ENCODE results near the gene MEGF11.
A peak's percentile ranks its signal among the peaks of the same experiment; 100 is the strongest.
"Not testable (repeated sequence)": the region's sequence is repeated elsewhere in the genome, so short reads cannot be mapped to it uniquely, and the experiment has no call there.

The MEGF11 gene

DNA sequence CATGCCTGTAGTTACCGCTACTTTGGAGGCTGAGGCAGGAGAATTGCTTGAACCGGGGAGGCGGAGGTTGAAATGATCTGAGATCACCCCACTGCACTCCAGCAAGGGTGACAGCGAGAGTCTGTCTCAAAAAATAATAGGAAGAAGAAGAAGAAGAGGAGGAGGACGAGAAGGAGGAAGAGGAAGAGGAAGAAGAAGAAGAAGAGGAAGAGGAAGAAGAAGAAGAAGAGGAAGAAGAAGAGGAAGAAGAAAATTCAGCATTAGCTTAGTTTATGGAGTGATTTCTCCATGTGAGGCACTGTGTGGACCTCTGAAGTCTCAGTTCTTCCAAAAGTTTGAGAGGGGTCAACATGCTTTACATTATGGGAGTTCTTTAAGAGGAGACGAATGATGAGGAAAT, 17.4 kb upstream of the MEGF11 start:
- DNase-seq, result no peak

DNA sequence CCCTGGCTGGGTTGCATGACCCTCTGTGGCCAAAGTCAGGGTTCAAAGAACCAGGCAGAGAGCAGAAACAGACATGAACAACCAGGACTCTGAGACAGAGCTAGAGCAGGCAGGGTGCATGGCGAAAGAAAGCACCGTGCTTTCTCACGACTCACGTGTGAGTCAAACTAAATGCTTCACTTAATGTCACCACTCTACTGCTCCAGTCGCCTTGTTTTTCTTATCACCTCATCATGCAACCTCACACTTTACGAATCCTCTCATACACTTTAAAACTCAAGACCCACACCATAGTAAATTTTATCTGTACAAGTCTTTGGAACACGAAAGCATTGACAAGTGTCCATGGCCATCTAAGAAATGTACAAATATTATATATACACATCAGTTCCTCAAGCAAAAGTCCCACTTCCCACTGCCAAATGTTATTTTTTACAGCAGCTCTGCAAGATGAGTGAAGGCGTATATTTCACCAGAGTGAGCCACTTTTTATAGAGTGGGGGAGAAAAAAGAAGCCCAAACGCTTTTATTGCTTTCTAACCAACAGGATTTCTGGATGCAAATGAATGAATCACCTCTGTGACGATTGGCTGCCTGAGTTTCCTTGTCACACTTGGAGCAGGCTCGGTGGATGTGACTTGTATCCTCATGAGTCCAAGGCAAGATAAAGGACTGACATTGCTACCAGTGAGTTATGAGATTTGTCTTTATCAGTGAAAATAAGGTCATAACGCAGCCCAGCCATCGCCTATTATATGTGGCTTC, 16.0 kb upstream of the MEGF11 start:
- peak; percentile 29 for DNase-seq

DNA sequence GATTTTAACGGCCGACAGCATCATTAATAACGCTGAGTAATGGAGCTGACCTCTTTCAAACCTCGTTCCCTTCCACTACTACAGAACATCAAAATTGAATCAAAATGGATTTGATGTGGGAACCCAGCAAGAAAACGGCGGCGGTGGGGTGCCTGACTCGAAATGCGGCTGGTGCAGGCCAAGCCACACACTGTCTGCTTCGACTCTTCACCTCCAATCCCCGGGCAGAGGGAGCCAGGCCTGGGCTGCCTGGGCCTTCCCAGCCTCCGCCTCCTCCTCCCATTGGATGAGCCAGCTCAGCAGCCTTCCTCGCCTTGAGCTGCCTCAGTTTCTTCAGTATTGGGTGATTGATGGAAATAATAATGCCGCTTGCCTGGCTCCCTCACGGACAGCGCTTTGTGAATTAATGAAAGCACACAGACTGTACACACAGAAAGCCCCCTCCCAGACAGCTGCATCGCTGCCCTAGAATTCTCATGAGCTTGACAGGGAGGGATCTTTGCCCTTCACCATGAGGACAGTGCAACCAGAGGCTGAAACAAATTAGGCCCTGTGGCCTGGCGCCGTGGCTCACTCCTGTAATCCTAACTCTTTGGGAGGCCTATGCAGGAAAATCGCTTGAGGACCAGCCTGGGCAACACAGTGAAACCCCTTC, 11.4 kb upstream of the MEGF11 start:
- DNase-seq, result no peak

DNA sequence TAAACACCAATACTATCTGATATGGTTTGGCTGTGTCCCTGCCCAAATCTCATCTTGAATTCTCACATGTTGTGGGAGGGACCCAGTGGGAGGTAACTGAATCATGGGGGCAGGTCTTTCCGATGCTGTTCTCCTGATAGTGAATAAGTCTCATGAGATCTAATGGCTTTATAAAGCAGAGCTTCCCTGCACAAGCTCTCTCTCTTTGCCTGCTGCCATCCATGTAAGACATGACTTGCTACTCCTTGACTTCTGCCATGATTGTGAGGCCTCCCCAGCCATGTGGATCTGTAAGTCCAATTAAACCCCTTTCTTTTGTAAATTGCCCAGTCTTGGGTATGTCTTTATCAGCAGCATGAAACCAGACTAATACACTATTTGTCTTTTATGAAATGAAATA, 9.3 kb upstream of the MEGF11 start:
- not testable (repeated sequence) for DNase-seq

DNA sequence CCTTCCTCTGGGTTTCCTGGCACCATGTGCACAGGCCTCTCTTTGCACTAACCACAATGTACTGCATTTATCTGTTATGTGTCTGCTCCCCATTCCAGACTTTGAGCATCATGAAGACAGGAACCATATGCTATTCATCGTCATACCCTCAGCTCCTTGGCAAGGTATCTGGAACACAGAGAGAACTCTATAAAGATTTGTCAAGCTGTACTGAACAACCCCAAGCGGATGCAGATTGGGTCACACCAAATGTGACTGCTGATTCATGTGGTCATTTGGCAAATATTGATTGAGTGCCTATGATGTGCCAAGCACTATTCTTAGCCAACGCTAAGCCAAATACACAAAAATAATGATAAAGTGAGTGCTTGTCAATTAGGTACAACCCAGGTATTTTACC, 7.5 kb upstream of the MEGF11 start:
- DNase-seq, result no peak

DNA sequence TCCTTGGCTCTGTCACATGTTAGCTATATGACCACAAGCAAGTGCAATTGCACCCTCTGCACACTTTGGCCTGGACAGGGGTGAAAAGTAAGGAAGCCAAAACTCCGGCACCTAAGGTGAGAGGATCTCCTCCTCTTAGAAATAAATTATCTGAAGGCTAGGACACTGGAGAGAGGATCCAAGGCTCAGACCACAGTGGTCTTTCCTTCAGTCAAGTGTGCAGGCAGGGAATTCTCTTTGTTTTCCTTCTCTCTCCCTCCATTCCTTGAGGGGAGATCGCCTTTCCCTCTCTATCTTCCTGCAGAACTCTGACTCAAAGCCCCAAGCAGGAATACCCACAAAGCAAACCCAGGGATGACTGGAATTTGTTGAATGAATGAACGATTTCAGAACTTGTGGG, 3.1 kb upstream of the MEGF11 start:
- no peak for DNase-seq

DNA sequence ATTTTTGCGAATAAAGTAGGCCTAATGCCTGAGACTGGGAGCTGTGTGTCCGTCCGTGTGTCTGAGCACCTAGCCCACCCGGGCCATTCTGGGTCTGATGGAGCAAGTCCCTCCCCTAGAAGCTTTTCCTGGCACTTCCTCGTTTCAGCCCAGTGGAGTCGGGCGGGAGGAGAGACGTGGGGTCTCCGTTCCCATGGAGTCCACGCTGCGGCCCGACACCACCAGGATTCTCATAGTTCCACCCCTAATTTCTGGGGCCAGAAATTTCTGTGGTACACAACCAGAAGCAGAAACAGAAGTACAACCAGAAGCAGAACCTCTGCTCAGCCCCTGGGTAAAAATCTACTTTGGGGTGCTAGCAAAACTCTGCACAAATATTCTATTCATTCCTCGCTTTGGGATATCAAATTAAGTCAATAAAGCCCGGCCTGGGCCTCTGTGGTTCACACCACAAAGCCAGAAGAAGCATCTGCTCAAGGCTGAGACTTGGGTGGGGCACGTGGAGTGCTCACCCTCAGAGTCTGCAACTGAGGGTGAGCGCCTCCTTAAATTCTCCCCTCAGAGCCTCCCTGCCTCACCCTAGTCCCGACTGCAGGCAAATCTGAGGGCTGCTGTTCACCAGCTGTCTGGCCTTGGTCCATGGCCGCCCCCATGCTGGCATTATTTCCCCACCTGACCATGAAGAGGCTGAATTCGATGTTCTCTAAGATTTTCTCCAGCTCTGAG, 1.6 kb upstream of the MEGF11 start:
- no peak for DNase-seq

DNA sequence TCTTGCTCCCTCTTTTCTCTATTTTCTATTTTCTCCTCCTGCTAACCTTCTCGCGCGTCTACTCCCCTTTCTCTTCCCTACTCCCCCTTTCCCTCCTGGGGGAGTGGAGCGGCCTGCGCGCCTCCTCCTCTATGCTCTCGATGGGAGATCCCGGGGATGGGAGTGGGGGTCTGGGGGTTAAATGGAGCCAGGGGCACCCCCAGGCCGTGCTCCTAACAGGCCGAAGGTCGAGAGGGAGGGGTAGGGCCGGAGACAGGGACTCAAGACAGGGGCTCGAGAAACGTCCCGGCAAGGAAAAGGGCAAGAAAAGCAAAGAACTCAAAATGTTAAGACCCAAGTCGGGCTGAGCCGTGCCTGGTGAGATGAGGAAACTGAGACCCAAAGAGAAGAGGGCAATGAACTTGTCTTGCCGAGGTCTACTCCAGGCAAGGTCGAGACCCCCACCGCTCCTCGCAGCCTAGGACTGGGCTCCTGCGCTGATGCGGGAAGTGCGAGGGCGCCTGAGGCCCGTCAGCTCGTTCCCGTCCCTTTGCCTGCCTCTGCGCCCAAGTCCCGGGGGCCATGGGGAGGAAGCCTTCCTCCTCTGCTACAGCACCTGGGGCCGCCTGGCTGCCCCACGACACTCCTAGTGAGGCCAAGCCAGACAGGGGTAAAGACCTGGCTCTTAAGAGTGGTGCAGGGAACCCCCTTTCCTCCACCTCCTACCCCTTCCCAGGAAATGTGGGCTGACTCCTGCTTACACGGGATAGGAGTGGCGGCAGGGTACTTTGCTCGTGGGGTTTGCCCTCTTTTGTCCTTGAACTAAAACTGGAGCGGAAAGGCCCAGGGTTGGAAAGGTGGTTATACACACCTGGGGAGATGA, 770 bp upstream of the MEGF11 start:
- no peak for DNase-seq

DNA sequence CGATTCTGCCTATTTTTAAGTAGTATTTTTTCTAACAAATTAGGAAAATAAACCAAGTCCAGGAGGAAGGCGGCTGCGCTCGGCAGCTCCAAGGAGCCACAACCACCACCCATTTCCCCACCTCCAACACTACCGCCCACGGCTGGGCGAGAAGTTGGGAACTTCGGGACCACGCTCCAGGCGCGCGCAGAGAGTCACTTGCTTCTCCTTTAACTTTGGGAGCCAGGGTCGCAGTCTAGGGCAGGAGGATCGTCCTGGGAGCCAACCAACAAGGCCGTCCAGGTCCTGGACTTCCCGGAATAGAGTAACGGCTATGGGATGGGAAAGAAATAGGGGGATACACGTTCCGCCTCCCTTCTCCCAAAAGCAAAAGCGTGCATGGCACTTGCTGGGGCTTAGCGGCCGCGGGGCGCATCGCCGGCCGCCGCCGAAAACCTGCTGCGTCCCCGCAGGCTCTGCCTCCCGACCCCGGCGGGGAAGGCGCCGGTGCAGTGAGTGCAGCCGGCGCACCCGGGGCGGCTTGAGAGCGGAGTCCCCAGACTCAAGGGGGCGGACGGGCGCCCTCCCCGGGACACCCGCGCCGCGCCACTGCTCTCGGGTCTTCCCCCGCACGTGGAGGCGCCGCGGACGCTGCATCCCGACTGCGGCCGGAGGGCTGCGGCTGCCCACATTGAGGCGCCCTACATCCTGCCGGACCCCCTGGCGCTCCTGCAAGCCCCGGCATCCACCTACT, 699 bp downstream of the MEGF11 start:
- no peak for DNase-seq

DNA sequence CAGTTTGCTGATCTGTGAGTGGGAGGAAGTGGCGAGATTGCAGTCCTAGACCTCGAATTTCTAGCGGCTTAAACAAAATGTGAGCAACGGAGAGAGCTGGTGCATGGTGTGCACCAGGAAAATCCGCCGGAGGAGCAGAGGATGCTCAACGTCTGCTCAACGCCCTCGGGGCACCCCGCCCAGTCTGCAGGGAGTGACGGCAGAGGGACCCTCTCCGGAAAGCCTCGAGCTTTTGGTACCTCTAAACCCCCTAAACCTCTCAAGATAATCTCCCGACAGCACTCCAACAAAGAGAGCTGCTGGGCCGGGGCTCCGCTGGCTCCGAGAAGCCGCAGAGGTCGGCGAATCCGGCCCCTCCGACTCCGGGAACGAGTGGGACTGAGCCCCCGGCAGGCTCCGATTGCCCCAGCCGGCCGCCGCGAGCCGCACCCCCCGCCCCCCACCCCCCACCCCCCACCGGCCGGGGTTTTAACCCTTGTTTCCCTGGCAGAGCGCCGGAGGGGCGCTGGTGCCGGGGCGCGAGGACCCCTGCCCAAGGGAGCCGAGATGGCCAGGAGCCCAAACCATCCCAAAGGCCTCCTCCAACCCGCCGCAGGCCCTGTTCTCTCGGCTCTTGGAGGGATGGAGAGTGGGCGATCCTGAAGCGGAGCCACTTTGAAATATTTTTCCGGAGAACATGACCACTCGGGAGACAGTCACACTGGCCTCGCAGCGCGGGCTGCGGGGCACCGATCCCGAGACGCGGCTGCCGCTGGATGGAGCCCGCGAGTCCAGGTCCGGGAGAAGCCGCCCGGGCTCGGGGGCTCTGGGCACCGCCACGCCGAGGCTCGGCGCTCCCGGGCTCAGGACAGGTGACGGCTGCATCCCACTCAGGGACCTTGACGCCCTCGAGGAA, 1.5 kb downstream of the MEGF11 start:
- DNase-seq, result peak; percentile 15

DNA sequence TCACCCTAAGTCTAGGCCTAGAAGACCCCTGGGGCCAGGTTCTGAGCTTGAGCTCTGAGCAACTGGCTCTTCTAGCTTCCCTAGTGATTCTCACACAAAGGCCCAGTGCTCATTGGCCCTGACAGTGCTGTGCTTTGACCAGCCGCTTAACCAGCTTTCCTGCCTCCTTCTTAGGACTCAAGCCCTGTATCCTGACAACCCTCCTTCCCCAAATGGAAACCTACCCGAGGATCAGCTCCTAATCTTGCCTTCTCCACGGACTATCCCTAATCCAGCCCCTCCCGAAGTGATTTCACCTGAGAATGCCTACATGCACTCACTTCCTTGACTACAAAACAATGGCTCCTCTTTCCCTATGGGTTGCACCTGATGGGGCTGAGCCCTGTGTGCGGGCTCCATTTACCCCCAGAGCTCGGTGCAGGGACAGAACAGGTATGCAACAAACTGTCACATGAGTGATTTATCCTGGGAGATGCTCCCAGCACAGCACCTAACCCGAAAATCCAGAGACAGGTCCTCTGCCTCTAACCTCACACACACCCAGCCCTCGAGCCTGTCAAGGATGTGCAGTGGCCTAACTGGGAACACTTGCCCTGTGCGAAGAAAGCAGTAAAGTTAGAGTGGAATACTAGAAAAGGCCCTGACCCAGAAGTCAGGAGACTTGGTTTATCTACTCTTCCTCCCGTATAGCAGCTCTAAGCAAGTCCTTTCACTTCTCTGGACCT, 2.3 kb downstream of the MEGF11 start:
- DNase-seq, result no peak

DNA sequence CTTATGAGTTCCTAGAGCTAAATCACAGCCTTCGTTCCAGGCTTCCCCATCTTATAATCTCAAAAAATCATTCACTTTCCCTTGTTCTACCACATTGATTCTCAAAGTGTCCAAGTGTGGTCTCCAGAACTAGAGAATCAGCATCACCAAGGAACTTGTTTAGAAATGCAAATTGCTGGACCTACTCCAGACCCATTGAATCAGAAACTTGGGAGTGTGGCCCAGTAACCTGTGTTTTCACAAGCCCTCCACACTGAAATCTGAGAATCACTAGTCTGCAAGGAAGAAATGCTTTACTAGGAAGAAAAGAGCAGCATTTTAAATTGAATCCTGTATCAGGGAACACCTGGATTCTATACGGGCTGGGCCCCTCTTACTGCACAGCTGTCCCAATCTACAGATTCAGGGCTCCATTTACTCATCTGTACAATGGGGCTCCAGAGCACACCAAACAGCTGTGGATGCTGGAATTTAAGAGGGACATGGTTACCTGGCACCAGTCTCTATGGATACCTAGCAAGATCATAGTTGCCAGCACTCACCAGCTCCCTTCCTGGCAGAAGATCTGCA, 3.9 kb downstream of the MEGF11 start:
- DNase-seq, result no peak

DNA sequence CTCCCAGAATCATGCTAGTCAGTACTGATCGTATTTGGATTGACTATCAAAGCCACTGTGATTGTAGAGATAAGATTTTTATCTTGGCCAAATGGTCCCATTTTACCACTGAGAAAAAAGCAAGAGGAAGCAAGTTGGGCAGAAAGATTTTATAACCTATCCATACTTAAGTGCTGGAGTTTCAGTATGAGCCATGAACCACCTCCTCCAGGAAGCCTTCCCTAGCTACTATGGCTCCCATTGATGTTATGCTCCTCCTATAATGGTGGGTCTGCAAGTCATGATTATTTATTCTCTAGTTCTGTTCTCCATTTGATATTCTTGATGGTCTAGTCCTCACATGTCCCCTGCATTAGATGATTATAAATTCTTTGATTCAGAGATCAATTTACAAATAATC, 6.6 kb downstream of the MEGF11 start:
- DNase-seq, result no peak

DNA sequence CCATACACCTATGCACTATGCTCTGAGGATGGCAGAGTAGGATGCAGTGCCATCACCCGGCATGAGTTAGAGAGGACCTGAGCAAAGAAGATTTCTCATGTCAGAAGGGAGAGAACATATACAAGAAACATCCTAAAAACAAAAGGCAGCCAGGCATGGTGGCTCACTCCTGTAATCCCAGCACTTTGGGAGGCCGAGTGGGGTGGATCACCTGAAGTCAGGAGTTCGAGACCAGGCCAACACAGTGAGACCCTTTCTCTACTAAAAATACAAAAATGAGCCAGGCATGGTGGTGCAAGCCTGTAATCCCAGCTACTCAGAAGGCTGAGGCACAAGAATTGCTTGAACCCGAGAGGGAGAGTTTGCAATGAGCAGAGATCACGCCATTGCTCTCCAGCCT, 7.7 kb downstream of the MEGF11 start:
- not testable (repeated sequence) for DNase-seq

DNA sequence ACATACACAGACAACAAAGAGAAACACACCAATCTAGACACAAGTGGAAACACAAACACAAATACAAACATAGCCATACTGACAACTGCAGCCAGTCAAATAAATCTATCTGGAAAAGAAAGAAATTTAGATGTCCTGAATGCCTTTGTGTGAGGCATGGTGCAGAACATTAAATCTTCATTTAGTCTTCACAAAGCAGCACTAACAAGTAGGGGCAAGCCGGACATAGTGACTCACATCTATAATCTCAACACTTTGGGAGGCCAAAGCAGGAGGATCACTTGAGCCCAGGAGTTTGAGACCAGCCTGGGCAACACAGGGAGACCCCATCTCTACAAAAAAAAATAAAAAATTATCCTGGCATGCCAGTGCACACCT, 11.7 kb downstream of the MEGF11 start:
- no peak for DNase-seq

DNA sequence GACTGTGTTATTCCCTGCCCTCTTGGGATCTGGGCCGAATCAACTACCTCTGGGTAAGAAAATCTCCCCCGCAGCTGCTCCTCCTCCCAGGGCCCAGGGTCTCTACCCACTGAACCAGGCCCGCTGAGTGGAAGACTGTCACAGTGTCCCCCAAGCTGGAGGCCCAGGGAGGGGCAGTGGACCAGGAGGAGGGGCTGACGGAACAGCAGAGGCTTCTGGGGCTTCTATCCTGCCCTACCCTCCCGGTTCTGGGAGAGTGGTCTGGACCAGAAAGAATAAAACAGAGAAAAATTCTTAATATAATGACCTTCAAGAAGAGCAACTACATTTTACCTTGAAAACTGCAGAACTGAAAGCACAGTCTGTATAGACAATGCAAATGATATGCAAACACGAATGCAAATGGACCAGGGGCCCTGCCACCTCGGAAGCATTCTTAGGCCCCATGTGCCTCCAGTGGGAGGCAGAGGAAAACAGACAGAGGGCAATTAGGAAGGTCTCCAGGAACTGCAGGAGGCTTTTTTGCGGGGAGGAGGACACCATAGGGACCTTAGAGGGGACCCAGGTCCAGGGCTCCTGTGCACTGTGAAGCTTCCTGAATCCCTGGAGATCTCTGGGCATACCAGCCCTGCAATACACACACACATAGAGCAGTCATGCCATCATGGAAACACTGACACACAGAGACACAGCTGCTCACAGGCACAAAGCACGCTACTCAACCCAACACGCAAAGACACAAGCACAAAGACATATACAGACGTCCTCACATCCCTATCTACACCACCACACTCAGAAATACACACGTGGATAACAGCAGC, 12.3 kb downstream of the MEGF11 start:
- DNase-seq, result no peak

DNA sequence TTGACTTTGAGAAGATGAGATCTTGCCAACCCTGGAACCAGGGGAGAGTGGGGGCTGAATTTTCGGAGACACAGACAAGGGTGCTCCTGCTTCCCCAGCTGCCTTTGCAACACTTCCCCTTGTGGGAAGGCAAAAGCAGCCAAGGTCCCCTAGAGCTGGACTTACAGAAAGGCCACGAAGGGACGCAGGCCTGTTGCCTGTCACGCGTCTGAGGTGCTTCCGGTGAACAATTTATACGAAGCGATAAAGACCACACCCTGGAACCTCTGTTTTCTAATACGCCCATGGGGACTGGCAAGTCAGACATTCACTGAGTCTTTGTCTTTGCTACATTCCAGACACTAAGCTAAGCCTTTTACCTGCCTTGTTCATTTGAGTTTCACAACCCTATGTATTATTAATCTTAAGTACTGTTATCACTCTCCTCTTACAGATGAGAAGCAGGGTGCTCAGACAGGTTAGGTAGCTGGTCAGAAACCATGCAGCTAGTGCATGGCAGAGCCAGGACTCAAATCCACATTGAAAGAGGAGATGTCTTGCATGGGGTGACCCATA, 13.2 kb downstream of the MEGF11 start:
- DNase-seq, result no peak

DNA sequence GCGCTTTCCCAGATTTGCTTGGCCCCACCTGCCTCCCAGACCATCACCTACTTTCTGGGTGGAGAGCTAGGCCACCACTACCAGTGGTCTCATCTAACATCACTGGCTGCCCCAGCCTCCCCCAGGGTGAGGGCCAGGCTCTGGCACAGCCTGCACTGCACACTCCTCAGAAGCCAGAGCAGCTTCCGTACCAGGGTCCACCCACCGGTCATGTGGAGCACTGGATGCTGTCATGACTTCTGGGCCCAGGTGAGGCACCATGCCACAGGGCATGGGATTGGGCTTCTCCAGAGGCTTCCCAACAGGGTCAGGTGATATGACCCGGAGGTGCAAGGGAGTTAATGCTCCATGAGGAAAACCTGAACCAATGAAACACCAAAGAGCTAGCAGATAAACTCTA, 14.0 kb downstream of the MEGF11 start:
- no peak for DNase-seq

DNA sequence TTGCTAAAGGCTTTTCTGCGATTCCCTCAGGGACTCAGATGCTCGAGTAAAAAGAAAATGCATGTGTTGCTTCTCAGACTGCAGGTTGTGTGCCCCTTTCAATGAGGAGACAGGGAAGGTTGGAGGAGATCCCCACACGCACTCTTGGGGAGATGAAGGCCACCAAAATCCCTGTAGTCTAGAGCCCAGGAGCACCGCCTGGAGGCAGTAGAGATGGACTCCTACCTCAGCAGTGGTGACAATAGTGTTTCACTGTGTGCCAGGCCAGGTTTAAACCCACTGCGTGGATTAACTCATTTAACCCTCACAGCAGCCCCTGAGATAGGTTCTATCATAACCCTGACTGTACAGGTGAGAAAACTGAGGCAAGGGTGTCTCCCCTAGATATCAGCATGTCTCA, 15.2 kb downstream of the MEGF11 start:
- no peak for DNase-seq

All from SHP77 treated with DMSO at 0.1 percent for 48 hours (cell line).